ENCODE data around the gene SHB.

The SHB gene

GRCh38 chr9:38043931-38044623, 24.9 kb downstream of the SHB start:
- in situ Hi-C loops (cut with MboI; ENCODE audit: low sequenced_read_pairs) = no loop called here

GRCh38 chr9:38042626-38043357, 26.2 kb downstream of the SHB start:
- in situ Hi-C loops (cut with MboI; ENCODE audit: low sequenced_read_pairs) = no loop called here

GRCh38 chr9:38041564-38042243, 27.3 kb downstream of the SHB start:
- in situ Hi-C loops (cut with MboI; ENCODE audit: low sequenced_read_pairs) = no loop called here

- in situ Hi-C loops (cut with MboI; ENCODE audit: low sequenced_read_pairs) = no loop called here
These were observed 28.9 kb downstream of the SHB start for GRCh38 chr9:38039907-38040682.

GRCh38 chr9:38039090-38039906, 29.7 kb downstream of the SHB start:
- in situ Hi-C loops (cut with MboI; ENCODE audit: low sequenced_read_pairs) = no loop called here

GRCh38 chr9:38038307-38039089, 30.5 kb downstream of the SHB start:
- in situ Hi-C loops (cut with MboI; ENCODE audit: low sequenced_read_pairs) = no loop called here

- in situ Hi-C loops (cut with MboI; ENCODE audit: low sequenced_read_pairs) = no loop called here
These were observed 31.1 kb downstream of the SHB start for GRCh38 chr9:38037981-38038306.

GRCh38 chr9:38036359-38037084, 32.5 kb downstream of the SHB start:
- in situ Hi-C loops (cut with MboI; ENCODE audit: low sequenced_read_pairs) = no loop called here

GRCh38 chr9:38035873-38036272, 33.2 kb downstream of the SHB start:
- in situ Hi-C loops (cut with MboI; ENCODE audit: low sequenced_read_pairs) = no loop called here

- in situ Hi-C loops (cut with MboI; ENCODE audit: low sequenced_read_pairs) = no loop called here
These were observed 35.1 kb downstream of the SHB start for GRCh38 chr9:38033941-38034340.

GRCh38 chr9:38032266-38033110, 36.5 kb downstream of the SHB start:
- in situ Hi-C loops (cut with MboI; ENCODE audit: low sequenced_read_pairs) = no loop called here

- in situ Hi-C loops (cut with MboI; ENCODE audit: low sequenced_read_pairs) = no loop called here
These were observed 37.4 kb downstream of the SHB start for GRCh38 chr9:38031594-38031993.

GRCh38 chr9:38030658-38031057, 38.4 kb downstream of the SHB start:
- in situ Hi-C loops (cut with MboI; ENCODE audit: low sequenced_read_pairs) = no loop called here

GRCh38 chr9:38029915-38030638, 39.0 kb downstream of the SHB start:
- in situ Hi-C loops (cut with MboI; ENCODE audit: low sequenced_read_pairs) = no loop called here

- in situ Hi-C loops (cut with MboI; ENCODE audit: low sequenced_read_pairs) = no loop called here
These were observed 41.3 kb downstream of the SHB start for GRCh38 chr9:38027714-38028113.

GRCh38 chr9:38026840-38027527, 42.0 kb downstream of the SHB start:
- in situ Hi-C loops (cut with MboI; ENCODE audit: low sequenced_read_pairs) = no loop called here

Data from HL-60/S4 treated with phorbol 12-myristate 13-acetate at 8.2 ng/mL for 4 days and 3 days (cell line).